ENCODE results near the gene KPNA5.

GRCh38 chr6:116766506-116767176 lies 85.6 kb downstream of the KPNA5 start:
- TF ChIP-seq, protein P1, sequence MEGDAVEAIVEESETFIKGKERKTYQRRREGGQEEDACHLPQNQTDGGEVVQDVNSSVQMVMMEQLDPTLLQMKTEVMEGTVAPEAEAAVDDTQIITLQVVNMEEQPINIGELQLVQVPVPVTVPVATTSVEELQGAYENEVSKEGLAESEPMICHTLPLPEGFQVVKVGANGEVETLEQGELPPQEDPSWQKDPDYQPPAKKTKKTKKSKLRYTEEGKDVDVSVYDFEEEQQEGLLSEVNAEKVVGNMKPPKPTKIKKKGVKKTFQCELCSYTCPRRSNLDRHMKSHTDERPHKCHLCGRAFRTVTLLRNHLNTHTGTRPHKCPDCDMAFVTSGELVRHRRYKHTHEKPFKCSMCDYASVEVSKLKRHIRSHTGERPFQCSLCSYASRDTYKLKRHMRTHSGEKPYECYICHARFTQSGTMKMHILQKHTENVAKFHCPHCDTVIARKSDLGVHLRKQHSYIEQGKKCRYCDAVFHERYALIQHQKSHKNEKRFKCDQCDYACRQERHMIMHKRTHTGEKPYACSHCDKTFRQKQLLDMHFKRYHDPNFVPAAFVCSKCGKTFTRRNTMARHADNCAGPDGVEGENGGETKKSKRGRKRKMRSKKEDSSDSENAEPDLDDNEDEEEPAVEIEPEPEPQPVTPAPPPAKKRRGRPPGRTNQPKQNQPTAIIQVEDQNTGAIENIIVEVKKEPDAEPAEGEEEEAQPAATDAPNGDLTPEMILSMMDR (IDR thresholded peaks at IDR 0.05), result no peak
- TF ChIP-seq POLR2A (IDR thresholded peaks at IDR 0.05), result no peak
